ES-I3 (cell line): ENCODE measurements around the gene XAB2.

Experiments used
- H3K36me3 ChIP-seq: 2 replicates; pipeline ENCODE4 v1.6.1; 2013; ENCODE audit warnings: mild to moderate bottlenecking, low read length, control low read depth, moderate library complexity; ENCODE audit not compliant: insufficient read depth
- H3K4me1 ChIP-seq: 2 replicates; pipeline ENCODE4 v1.6.1; 2013; ENCODE audit warnings: mild to moderate bottlenecking, control low read depth, low read length; ENCODE audit not compliant: insufficient read depth
- H3K9ac ChIP-seq: 2 replicates; pipeline ENCODE4 v1.6.1; 2013; ENCODE audit warnings: low read depth, mild to moderate bottlenecking, low read length, moderate library complexity
- H3K9me3 ChIP-seq: 2 replicates; pipeline ENCODE4 v1.6.1; 2013; ENCODE audit warnings: mild to moderate bottlenecking, low read length, moderate library complexity; ENCODE audit not compliant: control insufficient read depth, insufficient read depth

Gene XAB2

GRCh38 chr19:7632340-7633203 is 3.2 kb upstream of the XAB2 start:
- Histone ChIP-seq H3K9ac (no peak overlapping the region), H3K36me3 (no peaks in the 10 kb centered on the region), H3K4me1 (peaks cover 6% of the 10 kb centered on the region), H3K9me3 (no peaks in the 10 kb centered on the region)

- peaks cover 6% of the 10 kb centered on the region for H3K4me1 ChIP-seq
- no peaks in the 10 kb centered on the region for H3K9me3 ChIP-seq
- no peak overlapping the region for H3K9ac ChIP-seq
- no peaks in the 10 kb centered on the region for H3K36me3 ChIP-seq
Measured at GRCh38 chr19:7631577-7631976, 2.2 kb upstream of the XAB2 start.

- peak overlapping the region; percentile 99 for H3K9ac ChIP-seq
- H3K36me3 ChIP-seq = no peaks in the 10 kb centered on the region
- H3K4me1 ChIP-seq = peaks cover 6% of the 10 kb centered on the region; the same call in 1 of the 2 replicates
- no peaks in the 10 kb centered on the region for H3K9me3 ChIP-seq
Measured at GRCh38 chr19:7628589-7629311, 595 bp downstream of the XAB2 start.

- Histone ChIP-seq H3K9me3 (no peaks in the 10 kb centered on the region), H3K36me3 (no peaks in the 10 kb centered on the region; the same call in 1 of the 2 replicates), H3K4me1 (peaks cover 6% of the 10 kb centered on the region; the same call in 1 of the 2 replicates), H3K9ac (no peak overlapping the region)
Measured at GRCh38 chr19:7627166-7627565, 2.2 kb downstream of the XAB2 start.

- no peaks in the 10 kb centered on the region; the same call in 1 of the 2 replicates for H3K36me3 ChIP-seq
- no peaks in the 10 kb centered on the region for H3K9me3 ChIP-seq
- H3K4me1 ChIP-seq = peaks cover 6% of the 10 kb centered on the region; the same call in 1 of the 2 replicates
- no peak overlapping the region for H3K9ac ChIP-seq
Measured at GRCh38 chr19:7625763-7626372, 3.5 kb downstream of the XAB2 start.

GRCh38 chr19:7624810-7625209 is 4.5 kb downstream of the XAB2 start:
- no peak overlapping the region for H3K9ac ChIP-seq
- peaks cover 6% of the 10 kb centered on the region; the same call in 1 of the 2 replicates for H3K4me1 ChIP-seq
- no peaks in the 10 kb centered on the region; the same call in 1 of the 2 replicates for H3K36me3 ChIP-seq
- no peaks in the 10 kb centered on the region for H3K9me3 ChIP-seq

- Histone ChIP-seq H3K9me3 (no peaks in the 10 kb centered on the region), H3K4me1 (peaks cover 6% of the 10 kb centered on the region; the same call in 1 of the 2 replicates), H3K9ac (no peak overlapping the region), H3K36me3 (no peaks in the 10 kb centered on the region; the same call in 1 of the 2 replicates)
Measured at GRCh38 chr19:7623725-7624603, 5.4 kb downstream of the XAB2 start.

- Histone ChIP-seq H3K4me1 (0 out of 2 replicates have a peak, but pooled peaks cover under 1% of the 10 kb centered on the region), H3K9ac (no peak overlapping the region), H3K9me3 (no peaks in the 10 kb centered on the region), H3K36me3 (no peaks in the 10 kb centered on the region; the same call in 1 of the 2 replicates)
Measured at GRCh38 chr19:7622933-7623685, 6.2 kb downstream of the XAB2 start.

GRCh38 chr19:7620442-7621412 is 8.6 kb downstream of the XAB2 start:
- H3K9me3 ChIP-seq = no peaks in the 10 kb centered on the region
- no peaks in the 10 kb centered on the region for H3K4me1 ChIP-seq
- no peak overlapping the region for H3K9ac ChIP-seq
- H3K36me3 ChIP-seq = no peaks in the 10 kb centered on the region; the same call in 1 of the 2 replicates

GRCh38 chr19:7619671-7620441 is 9.5 kb downstream of the XAB2 start:
- H3K9me3 ChIP-seq = no peaks in the 10 kb centered on the region
- no peaks in the 10 kb centered on the region; the same call in 1 of the 2 replicates for H3K36me3 ChIP-seq
- no peaks in the 10 kb centered on the region for H3K4me1 ChIP-seq
- H3K9ac ChIP-seq = no peak overlapping the region

GRCh38 chr19:7618771-7619510 is 10.4 kb downstream of the XAB2 start:
- Histone ChIP-seq H3K9me3 (no peaks in the 10 kb centered on the region), H3K4me1 (no peaks in the 10 kb centered on the region), H3K9ac (no peak overlapping the region), H3K36me3 (no peaks in the 10 kb centered on the region; the same call in 1 of the 2 replicates)
